Suppressor macrophage treated with lipopolysaccharide for 1 hour (primary cell): ENCODE data around the gene ROR2.

Experiments
- DNase-seq, 3 donors: peaks; one replicate each; pipeline ENCODE4 v3.0.0-alpha.2; 2020 to 2022

The ROR2 gene

GRCh38 chr9:91837981-91838731, 111.9 kb downstream of the ROR2 start:
- no peak for DNase-seq

- no peak for DNase-seq
These were observed 113.5 kb downstream of the ROR2 start for GRCh38 chr9:91836515-91836914.

GRCh38 chr9:91835632-91836031, 114.4 kb downstream of the ROR2 start:
- no peak for DNase-seq

- no peak for DNase-seq
These were observed 114.8 kb downstream of the ROR2 start for GRCh38 chr9:91835216-91835615.

GRCh38 chr9:91834740-91835139, 115.3 kb downstream of the ROR2 start:
- DNase-seq: no peak

- DNase-seq: no peak
These were observed 116.2 kb downstream of the ROR2 start for GRCh38 chr9:91833878-91834255.

- no peak for DNase-seq
These were observed 116.7 kb downstream of the ROR2 start for GRCh38 chr9:91833096-91833877.

GRCh38 chr9:91832322-91832721, 117.7 kb downstream of the ROR2 start:
- no peak for DNase-seq

- DNase-seq: no peak
These were observed 124.2 kb downstream of the ROR2 start for GRCh38 chr9:91825866-91826265.

- no peak for DNase-seq
These were observed 124.6 kb downstream of the ROR2 start for GRCh38 chr9:91825422-91825821.

GRCh38 chr9:91824601-91825305, 125.3 kb downstream of the ROR2 start:
- no peak for DNase-seq

GRCh38 chr9:91824151-91824550, 125.9 kb downstream of the ROR2 start:
- DNase-seq: no peak

GRCh38 chr9:91820949-91821880, 128.8 kb downstream of the ROR2 start:
- DNase-seq: peak in 1 of 3 donors; percentile 16

GRCh38 chr9:91820126-91820750, 129.8 kb downstream of the ROR2 start:
- DNase-seq: no peak

GRCh38 chr9:91818647-91819403, 131.2 kb downstream of the ROR2 start:
- no peak for DNase-seq

GRCh38 chr9:91818225-91818585, 131.8 kb downstream of the ROR2 start:
- DNase-seq: no peak

GRCh38 chr9:91817493-91818224, 132.4 kb downstream of the ROR2 start:
- DNase-seq: peak in 1 of 3 donors; percentile 4

GRCh38 chr9:91817106-91817492, 132.9 kb downstream of the ROR2 start:
- DNase-seq: no peak

- no peak for DNase-seq
These were observed 133.7 kb downstream of the ROR2 start for GRCh38 chr9:91816356-91816755.

- DNase-seq: no peak
These were observed 134.1 kb downstream of the ROR2 start for GRCh38 chr9:91815896-91816295.

GRCh38 chr9:91814753-91815152, 135.3 kb downstream of the ROR2 start:
- no peak for DNase-seq
